Lung (tissue), 12 donors: ENCODE data around the gene IL1RAPL1. TPM values are rescaled to one million over a fixed set of nuclear protein-coding genes. Genes with fewer than 3 reads are reported as not detected.

Experiments
- ATAC-seq: fragments of 200-7000 bp; cut with Tn5 transposase; one replicate; pipeline ENCODE4 v1.9.1; 2020; ENCODE audit warnings: moderate number of reproducible peaks; ENCODE audit not compliant: insufficient read depth, low FRiP score
- DNase-seq, 3 donors: peaks; one replicate each; pipeline ENCODE4 v3.0.0-alpha.2; 2013 to 2017
- H3K27ac ChIP-seq, 2 donors: one replicate each; pipeline ENCODE4 v1.5.1; 2013; ENCODE audit warnings: mild to moderate bottlenecking in 2 of 2, moderate library complexity in 2 of 2, control low read depth in 1 of 2, inconsistent platforms in 1 of 2, low read depth in 1 of 2, low read length in 1 of 2
- H3K27me3 ChIP-seq, 3 donors: one replicate each; pipeline ENCODE4 v1.5.1; 2013; ENCODE audit warnings: low read length in 2 of 3; ENCODE audit not compliant: control insufficient read depth in 3 of 3, insufficient read depth in 3 of 3
- H3K36me3 ChIP-seq, 4 donors: one replicate each; pipeline ENCODE4 v1.5.1; 2013; ENCODE audit warnings: low read length in 4 of 4, mild to moderate bottlenecking in 1 of 4, moderate library complexity in 1 of 4; ENCODE audit not compliant: control insufficient read depth in 4 of 4, insufficient read depth in 4 of 4
- H3K4me1 ChIP-seq, 5 donors: one replicate each; pipeline ENCODE4 v1.5.1; 2013; ENCODE audit warnings: low read length in 5 of 5, mild to moderate bottlenecking in 2 of 5, moderate library complexity in 1 of 5; ENCODE audit not compliant: control insufficient read depth in 5 of 5, insufficient read depth in 5 of 5
- H3K4me3 ChIP-seq: one replicate; pipeline ENCODE4 v1.5.1; 2013; ENCODE audit warnings: mild to moderate bottlenecking, control low read depth, moderate library complexity
- H3K9ac ChIP-seq, 2 donors: one replicate each; pipeline ENCODE4 v1.5.1; 2013; ENCODE audit warnings: low read length in 2 of 2, control low read depth in 1 of 2; ENCODE audit not compliant: insufficient read depth in 1 of 2
- H3K9me3 ChIP-seq, 4 donors: one replicate each; pipeline ENCODE4 v1.5.1; 2013; ENCODE audit warnings: low read length in 3 of 4, mild to moderate bottlenecking in 1 of 4, moderate library complexity in 1 of 4; ENCODE audit not compliant: control insufficient read depth in 4 of 4, insufficient read depth in 3 of 4
- WGBS, 2 donors: extraction: QIAGEN DNeasy Blood & Tissue Kit; methylation state at CpG; one replicate each; pipeline ENCODE4 v1.1.7; 2013; 5-methylcytosine and 5-hydroxymethylcytosine counted together
- polyA plus RNA-seq, 2 donors: library from polyadenylated mRNA; stranded (reverse); fragments of 200-250 nt; gene quantifications; one replicate each; pipeline ENCODE4 v1.2.1, GENCODE V29; 2013
- total RNA-seq, 2 donors: library from RNA; depleted of rRNA in 1 of 2; stranded (reverse); fragments of >200 nt in 1 of 2; gene quantifications; one replicate each; pipeline ENCODE4 v1.2.1, GENCODE V29; 2014 to 2021
- TF ChIP-seq, protein P1 (sequence below): IDR thresholded peaks from 2 replicates; pipeline ENCODE4 v1.5.1; 2012; ENCODE audit warnings: mild to moderate bottlenecking; ENCODE audit errors: control extremely low read depth, extremely low read depth
- donor health status: control.
- donor health status: control.
- donor health status: Bipolar disorder and iron deficiency.
- donor health status: healthy.
- donor health status: DM: yes; HTN: yes; CAD: no.

IL1RAPL1 gene
- total and polyA plus RNA-seq, 4 donors: 2.2 TPM; not detected in 3

DNA sequence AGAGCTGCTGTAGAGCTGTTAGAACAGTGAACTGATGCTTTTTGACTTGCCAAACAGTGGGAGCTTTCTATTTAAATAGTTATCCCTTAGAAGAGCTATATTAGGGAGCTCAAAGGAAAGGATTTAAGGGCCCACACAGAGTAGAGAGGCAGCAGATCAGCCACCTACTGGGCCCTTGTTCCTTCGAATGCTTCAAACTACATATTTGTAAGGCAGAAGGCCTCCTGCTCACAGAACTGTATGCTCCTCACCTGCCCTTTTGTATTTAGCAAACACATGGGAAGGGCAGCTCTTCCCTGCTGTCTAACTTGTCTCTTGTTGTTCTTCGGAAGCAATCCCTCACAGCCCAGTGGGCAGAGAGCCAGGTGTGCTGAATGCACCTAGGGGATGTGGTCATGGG, 38.0 kb downstream of the IL1RAPL1 start:
- 65 to 79% methylated on average over 2 of the region's 2 CpGs for WGBS, 2 donors

DNA sequence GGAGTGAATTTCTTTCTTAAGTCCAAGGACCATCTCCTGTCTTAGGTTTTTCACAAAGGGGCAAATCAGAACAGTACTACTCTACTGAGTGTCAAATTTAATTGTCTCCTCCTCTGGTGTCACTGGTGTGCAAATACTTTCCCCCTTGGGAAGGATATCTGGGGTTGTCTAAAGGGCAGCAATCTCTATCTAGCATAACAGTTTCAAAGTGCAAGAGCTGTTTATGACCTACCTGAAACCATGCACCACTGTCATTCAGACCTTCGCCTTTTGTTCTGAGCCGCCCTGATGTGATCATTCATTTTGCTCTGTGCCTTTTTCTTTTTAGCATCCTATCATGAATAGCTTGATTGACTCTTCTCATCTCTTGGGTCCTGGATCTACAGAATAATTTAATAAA, 39.3 kb downstream of the IL1RAPL1 start:
- TF ChIP-seq, protein P1, sequence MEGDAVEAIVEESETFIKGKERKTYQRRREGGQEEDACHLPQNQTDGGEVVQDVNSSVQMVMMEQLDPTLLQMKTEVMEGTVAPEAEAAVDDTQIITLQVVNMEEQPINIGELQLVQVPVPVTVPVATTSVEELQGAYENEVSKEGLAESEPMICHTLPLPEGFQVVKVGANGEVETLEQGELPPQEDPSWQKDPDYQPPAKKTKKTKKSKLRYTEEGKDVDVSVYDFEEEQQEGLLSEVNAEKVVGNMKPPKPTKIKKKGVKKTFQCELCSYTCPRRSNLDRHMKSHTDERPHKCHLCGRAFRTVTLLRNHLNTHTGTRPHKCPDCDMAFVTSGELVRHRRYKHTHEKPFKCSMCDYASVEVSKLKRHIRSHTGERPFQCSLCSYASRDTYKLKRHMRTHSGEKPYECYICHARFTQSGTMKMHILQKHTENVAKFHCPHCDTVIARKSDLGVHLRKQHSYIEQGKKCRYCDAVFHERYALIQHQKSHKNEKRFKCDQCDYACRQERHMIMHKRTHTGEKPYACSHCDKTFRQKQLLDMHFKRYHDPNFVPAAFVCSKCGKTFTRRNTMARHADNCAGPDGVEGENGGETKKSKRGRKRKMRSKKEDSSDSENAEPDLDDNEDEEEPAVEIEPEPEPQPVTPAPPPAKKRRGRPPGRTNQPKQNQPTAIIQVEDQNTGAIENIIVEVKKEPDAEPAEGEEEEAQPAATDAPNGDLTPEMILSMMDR: no peak
- H3K4me3 ChIP-seq: no peak overlapping the region
- DNase-seq (no peak), ATAC-seq (no peak)
- H3K27ac ChIP-seq: no peak overlapping the region
- H3K27me3 ChIP-seq: peaks cover 0 to 4% (median 4%) of the 10 kb centered on the region in 3 donors
- H3K36me3 ChIP-seq: no peaks in the 10 kb centered on the region
- no peak overlapping the region for H3K9ac ChIP-seq
- H3K4me1 ChIP-seq: peaks cover 0 to 2% (median 0%) of the 10 kb centered on the region in 5 donors
- 82 to 97% methylated on average over 2 of the region's 2 CpGs for WGBS, 2 donors
- no peaks in the 10 kb centered on the region for H3K9me3 ChIP-seq

More for the DNA sequence above, 38.0 kb downstream of the IL1RAPL1 start:
- no peak for ATAC-seq
- no peak overlapping the region for H3K9ac ChIP-seq
- H3K4me3 ChIP-seq: no peak overlapping the region
- no peaks in the 10 kb centered on the region for H3K9me3 ChIP-seq
- TF ChIP-seq, protein P1: no peak
- peaks cover 0 to 8% (median 4%) of the 10 kb centered on the region in 3 donors for H3K27me3 ChIP-seq
- no peak for DNase-seq
- H3K36me3 ChIP-seq: no peaks in the 10 kb centered on the region
- H3K27ac ChIP-seq: no peak overlapping the region
- peaks cover 0 to 2% (median 0%) of the 10 kb centered on the region in 5 donors for H3K4me1 ChIP-seq

DNA sequence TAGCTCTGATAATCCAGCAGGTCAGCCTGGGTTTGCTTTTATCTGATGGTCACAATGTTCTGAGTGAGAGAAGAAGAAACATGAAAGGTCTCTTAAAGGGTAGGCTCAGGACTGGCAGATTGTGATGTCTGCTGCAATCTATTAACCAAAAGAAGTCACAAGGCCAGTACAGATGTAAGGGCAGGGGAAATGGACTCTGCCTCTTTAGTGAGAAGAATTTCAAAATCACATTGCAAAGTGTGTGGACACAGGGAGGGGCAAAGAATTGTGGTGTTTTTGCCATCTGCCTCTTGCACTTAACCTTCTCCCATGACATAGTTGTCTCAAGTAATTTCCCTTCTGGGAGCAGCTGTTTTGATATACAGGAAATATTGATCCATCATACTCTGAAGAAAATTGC, 40.9 kb downstream of the IL1RAPL1 start:
- no peak for ATAC-seq

More for the DNA sequence above, 40.9 kb downstream of the IL1RAPL1 start:
- TF ChIP-seq, protein P1: no peak
- Histone ChIP-seq H3K9me3 (no peaks in the 10 kb centered on the region), H3K27me3 (peaks cover 0 to 5% (median 4%) of the 10 kb centered on the region in 3 donors), H3K4me3 (no peak overlapping the region), H3K27ac (peak overlapping the region in 1 of 2 donors; percentile 9), H3K4me1 (peaks cover 0 to 2% (median 0%) of the 10 kb centered on the region in 5 donors), H3K9ac (no peak overlapping the region), H3K36me3 (no peaks in the 10 kb centered on the region)
- no peak for DNase-seq
